A549 (cell line): ENCODE data around the gene CTNNA3. TPM values are rescaled to one million over a fixed set of nuclear protein-coding genes. Genes with fewer than 3 reads are reported as not detected.

Experiments
- ATAC-seq, 2 experiments: fragments of 200-7000 bp in 1 of 2; fragments of >200 bp in 1 of 2; cut with Nextera tagmentation in 1 of 2; cut with Tn5 transposase in 1 of 2; 3 replicates each; pipeline versions ENCODE4 v1.8.0 to v1.9.1; 2018 to 2020; ENCODE audit warnings: mild to moderate bottlenecking in 1 of 2, moderate library complexity in 1 of 2
- CTCF ChIA-PET: fragments of 300-600 bp; sonication (Branson Sonifier 250); formaldehyde crosslinking; extraction: SDS; loops from one replicate; lab custom pipeline; 2021; ENCODE audit warnings: antibody characterized with exemption, inconsistent platforms; lab: Yijun Ruan, JAX
- POLR2A ChIA-PET: fragments of 350-600 bp; formaldehyde crosslinking; extraction: SDS; loops from one replicate; lab custom pipeline; 2021; ENCODE audit warnings: antibody characterized with exemption, inconsistent platforms; lab: Yijun Ruan, JAX
- DNase-seq, 2 experiments: peaks; one replicate each; pipeline versions ENCODE4 v3.0.0 to v3.0.0-alpha.2; 2011 to 2016; ENCODE audit warnings: low read depth in 1 of 2, low spot score in 1 of 2
- FAIRE-seq: peaks from 2 replicates; lab custom pipeline; 2011; peaks lifted over from hg19 to GRCh38; lab: Jason Lieb, UNC
- H3K27ac ChIP-seq, 2 experiments: fragments of >200 bp; sonication (Bioruptor Twin); formaldehyde crosslinking; 3 replicates each; pipeline ENCODE4 v1.5.1; 2016 to 2017
- H3K4me1 ChIP-seq: fragments of >200 bp; sonication (Bioruptor Twin); formaldehyde crosslinking; 3 replicates; pipeline ENCODE4 v1.6.1; 2016
- H3K4me2 ChIP-seq: fragments of >200 bp; sonication (Bioruptor Twin); formaldehyde crosslinking; 3 replicates; pipeline ENCODE4 v1.6.1; 2016
- H3K4me3 ChIP-seq: fragments of >200 bp; sonication (Bioruptor Twin); formaldehyde crosslinking; 3 replicates; pipeline ENCODE4 v1.5.1; 2016
- H3K9me3 ChIP-seq: fragments of >200 bp; sonication (Bioruptor Twin); formaldehyde crosslinking; 3 replicates; pipeline ENCODE4 v1.6.1; 2016
- ATOH8 ChIP-seq: fragments of 250-450 bp; sonication (Bioruptor Pico); IDR thresholded peaks from 2 replicates; pipeline ENCODE4 v1.5.0; 2020; ENCODE audit warnings: low read depth, mild to moderate bottlenecking, moderate library complexity
- BCL3 ChIP-seq: fragments of >200 bp; sonication (Bioruptor Twin); formaldehyde crosslinking; IDR thresholded peaks from 3 replicates; pipeline ENCODE4 v1.6.1; 2016
- CEBPB ChIP-seq, 2 experiments: fragments of >200 bp in 1 of 2; sonication (Bioruptor Twin) in 1 of 2; formaldehyde crosslinking in 1 of 2; IDR thresholded peaks; 2 replicates each; pipeline ENCODE4 v1.6.1; 2012 to 2016
- CTCF ChIP-seq: fragments of >200 bp; sonication (Bioruptor Twin); formaldehyde crosslinking; IDR thresholded peaks from 3 replicates; pipeline ENCODE4 v1.5.1; 2016
- EHF ChIP-seq: fragments of 250-450 bp; sonication (Bioruptor Pico); IDR thresholded peaks from 2 replicates; pipeline ENCODE4 v1.5.0; 2020; ENCODE audit warnings: mild to moderate bottlenecking
- ELK1 ChIP-seq: fragments of 150-350 bp; IDR thresholded peaks from 2 replicates; pipeline ENCODE4 v1.6.1; 2014; ENCODE audit warnings: low read depth, mild to moderate bottlenecking, low read length
- ESRRA ChIP-seq: fragments of 150-350 bp; IDR thresholded peaks from 2 replicates; pipeline ENCODE4 v1.6.1; 2014; ENCODE audit warnings: mild to moderate bottlenecking, low read length, borderline replicate concordance
- FOSB ChIP-seq: fragments of 250-450 bp; sonication (Bioruptor Pico); IDR thresholded peaks from 2 replicates; pipeline ENCODE4 v1.5.0; 2020; ENCODE audit warnings: mild to moderate bottlenecking, moderate library complexity
- FOSL2 ChIP-seq, 2 experiments: fragments of 450-650 bp in 1 of 2; fragments of >200 bp in 1 of 2; sonication (Bioruptor Twin) in 1 of 2; formaldehyde crosslinking; IDR thresholded peaks; 2 replicates each; pipeline versions ENCODE4 v1.5.0 to v1.6.1; 2016 to 2020; ENCODE audit warnings: mild to moderate bottlenecking in 1 of 2, moderate library complexity in 1 of 2
- GATA3 ChIP-seq: IDR thresholded peaks from 2 replicates; pipeline ENCODE4 v1.6.1; 2012; ENCODE audit warnings: borderline replicate concordance
- HDAC2 ChIP-seq: fragments of 200-600 bp; sonication (generic); IDR thresholded peaks from 2 replicates; pipeline ENCODE4 v1.6.1; 2016
- HEYL ChIP-seq: fragments of 250-450 bp; sonication (Bioruptor Pico); IDR thresholded peaks from 2 replicates; pipeline ENCODE4 v1.8.0; 2021; ENCODE audit warnings: mild to moderate bottlenecking, moderate library complexity
- JUN ChIP-seq, 2 experiments: fragments of >200 bp; sonication (Bioruptor Twin); formaldehyde crosslinking; IDR thresholded peaks; 2 replicates in 1 of 2; 3 replicates in 1 of 2; pipeline ENCODE4 v1.6.1; 2016 to 2017
- KDM1A ChIP-seq: fragments of 200-600 bp; sonication (generic); IDR thresholded peaks from 2 replicates; pipeline ENCODE4 v1.6.1; 2016; ENCODE audit warnings: low read depth, mild to moderate bottlenecking
- KDM5A ChIP-seq: fragments of 200-600 bp; sonication (generic); IDR thresholded peaks from 2 replicates; pipeline ENCODE4 v1.6.1; 2016; ENCODE audit warnings: antibody characterized with exemption, mild to moderate bottlenecking
- MYC ChIP-seq: IDR thresholded peaks from 2 replicates; pipeline ENCODE4 v1.6.1; 2012; ENCODE audit warnings: mild to moderate bottlenecking, inconsistent platforms, low read length, improper control_type of control experiment, borderline replicate concordance
- NFE2L2 ChIP-seq: fragments of 150-350 bp; conservative IDR thresholded peaks from 2 replicates; pipeline ENCODE4 v1.6.1; 2014; ENCODE audit warnings: low read length
- POLR2A ChIP-seq: IDR thresholded peaks from 2 replicates; pipeline ENCODE4 v1.6.1; 2012; ENCODE audit warnings: mild to moderate bottlenecking, low read length
- POLR2AphosphoS2 ChIP-seq: conservative IDR thresholded peaks from 2 replicates; pipeline ENCODE4 v1.6.1; 2012; ENCODE audit warnings: low read length, improper control_type of control experiment, inconsistent platforms
- RAD21 ChIP-seq, 2 experiments: fragments of >200 bp in 1 of 2; sonication (Bioruptor Twin) in 1 of 2; formaldehyde crosslinking in 1 of 2; IDR thresholded peaks in 1 of 2; conservative IDR thresholded peaks in 1 of 2; 2 replicates in 1 of 2; 3 replicates in 1 of 2; pipeline ENCODE4 v1.6.1; 2012 to 2018; ENCODE audit warnings: inconsistent platforms in 1 of 2
- RARB ChIP-seq: fragments of 250-450 bp; sonication (Bioruptor Pico); IDR thresholded peaks from 2 replicates; pipeline ENCODE4 v1.8.0; 2021; ENCODE audit warnings: mild to moderate bottlenecking, moderate library complexity
- RNF2 ChIP-seq: fragments of 200-600 bp; sonication (generic); IDR thresholded peaks from 2 replicates; pipeline ENCODE4 v1.6.1; 2016; ENCODE audit warnings: low read depth, mild to moderate bottlenecking, antibody characterized with exemption, moderate library complexity, borderline replicate concordance
- SMC3 ChIP-seq: fragments of >200 bp; sonication (Bioruptor Twin); formaldehyde crosslinking; IDR thresholded peaks from 3 replicates; pipeline ENCODE4 v1.6.1; 2018; ENCODE audit warnings: inconsistent platforms
- TP53 ChIP-seq: fragments of 250-450 bp; sonication (Bioruptor Pico); IDR thresholded peaks from 2 replicates; pipeline ENCODE4 v1.5.0; 2021; ENCODE audit warnings: mild to moderate bottlenecking, moderate library complexity
- ZNF302 ChIP-seq: fragments of 250-450 bp; sonication (Bioruptor Pico); IDR thresholded peaks from 2 replicates; pipeline ENCODE4 v1.9.0; 2021; ENCODE audit warnings: inconsistent platforms, mild to moderate bottlenecking, moderate library complexity
- WGBS: methylation state at CpG from one replicate; pipeline ENCODE4 v1.1.6; 2017; ENCODE audit errors: missing lambda C conversion rate; 5-methylcytosine and 5-hydroxymethylcytosine counted together
- polyA plus RNA-seq, 4 experiments: library from polyadenylated mRNA; depleted of rRNA in 3 of 4; stranded (reverse); fragments of >200 nt; fragmentation: RNase III in 1 of 4; extraction: RNeasy Plus Mini Kit Qiagen cat#74134 plus additional on column Dnase treatment in 1 of 4; gene quantifications; 2 replicates in 3 of 4; 3 replicates in 1 of 4; pipeline ENCODE4 v1.2.3, GENCODE V29; 2011 to 2017

The CTNNA3 gene
- polyA plus RNA-seq, 2 of the 4 experiments (the other 2 are of a cell fraction): not detected

- DNase-seq (no peak), ATAC-seq (no peak), FAIRE-seq (no peak)
- H3K4me3 ChIP-seq: no peak overlapping the region
- no peaks in the 10 kb centered on the region for H3K4me1 ChIP-seq
- no peak overlapping the region for H3K27ac ChIP-seq
- no peak overlapping the region for H3K4me2 ChIP-seq
- ChIA-PET CTCF (no interaction called here), POLR2A (no interaction called here)
- TF ChIP-seq KDM5A (no peak), BCL3 (no peak), SMC3 (no peak), MYC (no peak), CEBPB (IDR thresholded peaks at IDR 0.05) (no peak), RAD21 (conservative IDR thresholded peaks at IDR 0.05 in 1 of 2, IDR thresholded peaks at IDR 0.05 in 1 of 2) (no peak), POLR2A (no peak)
- H3K9me3 ChIP-seq: no peaks in the 10 kb centered on the region
- 5% methylated on average over 4 of the region's 4 CpGs for WGBS
These were observed 1130.0 kb downstream of the CTNNA3 start for GRCh38 chr10:66565999-66566398.

GRCh38 chr10:66564287-66564686, 1131.7 kb downstream of the CTNNA3 start:
- no peaks in the 10 kb centered on the region for H3K4me1 ChIP-seq
- FAIRE-seq (no peak), ATAC-seq (no peak), DNase-seq (no peak)
- no peak overlapping the region for H3K4me3 ChIP-seq
- POLR2A ChIA-PET: no interaction called here
- H3K4me2 ChIP-seq: no peak overlapping the region
- no peak overlapping the region for H3K27ac ChIP-seq
- CTCF ChIA-PET: no interaction called here
- WGBS: 2% methylated on average over 3 of the region's 3 CpGs
- TF ChIP-seq KDM1A: no peak
- no peak for TF ChIP-seq NFE2L2
- TF ChIP-seq FOSB (CRISPR knock-in tag): no peak
- no peak for TF ChIP-seq ESRRA
- no peak for TF ChIP-seq HEYL
- no peak for TF ChIP-seq CTCF
- TF ChIP-seq JUN (IDR thresholded peaks at IDR 0.05): no peak
- TF ChIP-seq EHF (CRISPR knock-in tag): no peak
- no peak for TF ChIP-seq TP53 (CRISPR knock-in tag)
- TF ChIP-seq BCL3: no peak
- TF ChIP-seq RARB: no peak
- no peak for TF ChIP-seq RNF2
- no peak for TF ChIP-seq ZNF302 (CRISPR knock-in tag)
- TF ChIP-seq ELK1: no peak
- TF ChIP-seq FOSL2 (IDR thresholded peaks at IDR 0.05): no peak
- no peak for TF ChIP-seq FOSL2 (CRISPR knock-in tag; IDR thresholded peaks at IDR 0.05)
- no peak for TF ChIP-seq GATA3
- TF ChIP-seq POLR2AphosphoS2: no peak
- no peak for TF ChIP-seq ATOH8 (CRISPR knock-in tag)
- no peak for TF ChIP-seq HDAC2
- no peaks in the 10 kb centered on the region for H3K9me3 ChIP-seq
